HFFc6 (cell line): ENCODE measurements around the gene SELENOO. TPM values are rescaled to one million over a fixed set of nuclear protein-coding genes. Genes with fewer than 3 reads are reported as not detected.

ENCODE experiments used
- DNase-seq: peaks from one replicate; pipeline ENCODE4 v3.0.0-alpha.2; 2018
- H3K27ac Mint-ChIP-seq: 2 replicates; pipeline ENCODE4 v1.8.0; 2020; ENCODE audit warnings: mild to moderate bottlenecking, mixed read lengths
- H3K27me3 Mint-ChIP-seq: 2 replicates; pipeline ENCODE4 v1.8.0; 2021; ENCODE audit warnings: mild to moderate bottlenecking, moderate library complexity, mixed read lengths; ENCODE audit not compliant: insufficient read depth
- H3K36me3 Mint-ChIP-seq: 2 replicates; pipeline ENCODE4 v1.8.0; 2021; ENCODE audit warnings: low read depth, mixed read lengths
- H3K4me1 Mint-ChIP-seq: 2 replicates; pipeline ENCODE4 v1.8.0; 2020; ENCODE audit warnings: low read depth, mixed read lengths
- H3K4me3 Mint-ChIP-seq: 2 replicates; pipeline ENCODE4 v1.8.0; 2020; ENCODE audit warnings: mild to moderate bottlenecking, moderate library complexity, mixed read lengths
- H3K9me3 Mint-ChIP-seq: 2 replicates; pipeline ENCODE4 v1.8.0; 2020; ENCODE audit warnings: mild to moderate bottlenecking, mixed read lengths
- CTCF ChIP-seq: fragments of 200-600 bp; sonication (generic); IDR thresholded peaks from 2 replicates; pipeline ENCODE4 v1.5.0; 2021; ENCODE audit warnings: antibody characterized with exemption, mild to moderate bottlenecking
- total RNA-seq, 6 experiments: library from RNA; stranded (reverse); fragmentation: NEBNext Ultra II Directional; extraction: Animal tissue kit (Norgen Biotek cat#: 25700); gene quantifications; 2 replicates in 1 of 6; 3 replicates in 5 of 6; pipeline ENCODE4 v1.2.3, GENCODE V29; 2021

The SELENOO gene
- total RNA-seq, 6 experiments from 2014 or later = 14.4 to 18.0 (median 16.0) TPM

- TF ChIP-seq CTCF = no peak
- DNase-seq = no peak
- Mint-ChIP-seq H3K4me1 (no peaks in the 10 kb centered on the region), H3K36me3 (no peaks in the 10 kb centered on the region), H3K27me3 (peaks cover 5% of the 10 kb centered on the region), H3K9me3 (no peaks in the 10 kb centered on the region), H3K4me3 (no peak overlapping the region), H3K27ac (no peak overlapping the region)
These were observed 43.0 kb upstream of the SELENOO start for GRCh38 chr22:50157709-50158375.

GRCh38 chr22:50160947-50161346 lies 39.9 kb upstream of the SELENOO start:
- Mint-ChIP-seq H3K4me1 (no peaks in the 10 kb centered on the region), H3K27ac (no peak overlapping the region), H3K36me3 (no peaks in the 10 kb centered on the region), H3K27me3 (peaks cover 7% of the 10 kb centered on the region), H3K9me3 (no peaks in the 10 kb centered on the region), H3K4me3 (no peak overlapping the region)
- no peak for DNase-seq
- no peak for TF ChIP-seq CTCF

GRCh38 chr22:50161508-50162390 lies 39.1 kb upstream of the SELENOO start:
- Mint-ChIP-seq H3K4me1 (no peaks in the 10 kb centered on the region), H3K36me3 (no peaks in the 10 kb centered on the region), H3K27ac (no peak overlapping the region), H3K27me3 (peaks cover 7% of the 10 kb centered on the region), H3K9me3 (no peaks in the 10 kb centered on the region), H3K4me3 (no peak overlapping the region)
- no peak for DNase-seq
- no peak for TF ChIP-seq CTCF

DNA sequence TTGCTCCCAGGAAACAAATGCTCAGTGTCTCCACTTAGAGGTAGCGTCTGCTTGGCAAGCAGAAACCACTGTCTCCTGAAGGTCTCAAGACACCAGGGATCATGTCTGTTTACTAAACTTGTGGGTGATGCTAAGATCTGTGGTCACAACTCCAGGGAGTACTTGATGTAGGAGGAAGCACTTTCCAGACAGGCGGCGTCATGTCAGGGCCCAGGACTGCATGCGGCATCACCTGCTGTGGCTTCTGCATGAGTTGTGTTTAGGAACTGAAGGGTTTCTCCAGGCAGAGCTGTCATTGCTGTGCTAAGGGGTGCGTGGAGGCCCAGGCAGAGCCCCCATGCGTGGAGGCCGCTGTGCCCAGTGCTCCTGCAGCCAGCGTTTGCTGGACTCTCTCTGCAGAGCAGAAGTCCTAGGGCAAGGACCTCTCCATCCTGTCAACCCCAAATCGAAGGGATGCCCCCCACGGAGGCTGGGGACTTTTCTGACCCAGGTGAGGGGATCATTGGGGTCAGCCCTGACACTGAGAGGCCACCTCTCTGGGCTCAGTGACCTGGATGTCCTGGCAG lies 38.3 kb upstream of the SELENOO start:
- H3K27me3 Mint-ChIP-seq = peaks cover 7% of the 10 kb centered on the region
- no peak for DNase-seq
- TF ChIP-seq CTCF = no peak
- no peaks in the 10 kb centered on the region for H3K4me1 Mint-ChIP-seq
- H3K9me3 Mint-ChIP-seq = no peaks in the 10 kb centered on the region
- no peak overlapping the region for H3K4me3 Mint-ChIP-seq
- H3K27ac Mint-ChIP-seq = no peak overlapping the region
- no peaks in the 10 kb centered on the region for H3K36me3 Mint-ChIP-seq

- Mint-ChIP-seq H3K9me3 (no peaks in the 10 kb centered on the region), H3K4me3 (no peak overlapping the region), H3K27ac (no peak overlapping the region), H3K36me3 (no peaks in the 10 kb centered on the region), H3K4me1 (no peaks in the 10 kb centered on the region), H3K27me3 (peaks cover 13% of the 10 kb centered on the region)
- TF ChIP-seq CTCF = no peak
- DNase-seq = no peak
These were observed 35.2 kb upstream of the SELENOO start for GRCh38 chr22:50165436-50166123.
